ENCODE data around the gene SKAP2.

Gene SKAP2

DNA sequence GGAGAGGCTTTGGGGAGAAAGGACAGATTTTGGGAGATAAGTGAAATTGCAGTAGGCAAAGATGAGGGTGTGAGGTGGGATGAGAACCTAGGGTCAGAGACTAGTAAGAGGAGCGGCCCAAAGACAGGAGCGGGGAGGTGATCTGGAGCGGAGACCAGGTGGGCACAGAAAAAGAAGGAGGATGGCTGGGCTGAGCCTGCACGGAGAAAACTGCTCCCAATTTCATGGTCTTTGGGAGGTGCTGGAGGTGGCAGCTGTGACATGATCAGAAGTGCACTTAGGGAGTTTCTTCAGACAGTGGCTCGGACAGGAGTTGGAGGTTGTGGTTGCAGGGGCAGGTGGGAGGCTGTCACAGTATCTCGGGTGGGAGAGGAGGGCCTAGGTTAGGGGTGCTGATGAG is 232.8 kb downstream of the SKAP2 start:
- no peak for DNase-seq (ENCODE audit: extremely low read depth, low read depth)
- TF ChIP-seq CTCF (IDR thresholded peaks at IDR 0.05; ENCODE audit: low read depth, low read length): no peak

- DNase-seq (ENCODE audit: extremely low read depth, low read depth): no peak
- no peak for TF ChIP-seq CTCF (IDR thresholded peaks at IDR 0.05; ENCODE audit: low read depth, low read length)
Measured at GRCh38 chr7:26630941-26631580, 233.3 kb downstream of the SKAP2 start.

DNA sequence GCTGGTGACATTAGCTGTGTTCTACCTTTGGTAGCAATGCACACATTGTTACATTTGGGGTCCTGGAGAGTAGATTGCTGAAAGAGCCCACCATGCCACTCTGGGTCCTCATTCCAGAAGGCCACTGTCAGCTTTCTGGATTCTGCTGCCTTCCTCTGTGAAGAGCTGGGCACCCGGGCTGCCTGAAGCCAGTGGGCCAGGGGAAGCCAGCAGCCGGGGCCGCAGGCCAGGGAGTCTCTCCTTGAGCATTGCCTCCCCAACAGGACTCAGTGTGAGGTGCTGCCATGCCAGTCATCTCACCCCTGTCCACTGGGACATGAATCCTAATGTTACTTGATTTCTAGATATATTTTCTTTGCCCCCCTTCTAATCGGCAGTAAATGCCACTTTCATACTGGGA is 234.0 kb downstream of the SKAP2 start:
- no peak for TF ChIP-seq CTCF (IDR thresholded peaks at IDR 0.05; ENCODE audit: low read depth, low read length)
- DNase-seq (ENCODE audit: extremely low read depth, low read depth): no peak

DNA sequence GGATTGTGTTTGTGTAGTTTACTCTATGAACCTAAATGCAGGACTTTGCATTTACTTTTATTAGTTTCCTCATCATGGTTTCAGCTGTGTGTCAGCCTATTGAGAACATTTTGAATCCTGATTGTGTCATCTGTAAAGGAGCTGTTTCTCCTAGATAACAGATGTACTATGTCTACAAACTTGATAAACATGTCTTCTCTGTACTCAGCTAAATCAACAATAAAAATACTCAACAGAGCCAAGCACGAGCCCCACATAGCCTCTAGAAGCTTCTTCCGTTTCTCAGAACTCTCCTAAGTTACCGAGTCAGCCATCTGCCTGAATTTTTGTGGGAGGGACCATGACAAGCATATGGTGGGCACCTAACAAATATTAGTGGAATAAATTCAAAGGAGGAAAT is 234.7 kb downstream of the SKAP2 start:
- DNase-seq (ENCODE audit: extremely low read depth, low read depth): no peak
- TF ChIP-seq CTCF (IDR thresholded peaks at IDR 0.05; ENCODE audit: low read depth, low read length): no peak

DNA sequence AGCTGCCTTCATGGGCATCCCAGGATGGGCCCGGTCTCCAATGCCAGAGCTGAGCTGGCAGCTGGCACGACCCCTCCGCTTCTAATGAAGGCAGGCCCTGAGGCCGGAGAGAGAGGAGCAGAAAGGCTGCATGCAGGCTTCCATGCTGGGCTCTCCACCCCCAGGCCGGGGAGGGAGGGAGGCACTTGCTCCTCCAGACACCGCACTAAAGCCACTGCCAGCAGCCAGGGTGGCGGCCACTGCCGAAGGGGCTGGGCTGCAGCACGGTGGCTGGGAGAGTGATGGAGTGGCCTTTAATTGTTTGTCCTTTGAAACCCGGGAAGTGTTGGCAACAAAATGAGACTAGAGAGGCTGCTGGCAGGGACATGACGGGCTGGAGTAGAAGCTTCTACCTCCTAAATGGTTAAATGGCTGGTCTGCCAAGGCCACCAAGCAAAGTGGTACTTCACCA is 236.5 kb downstream of the SKAP2 start:
- no peak for DNase-seq (ENCODE audit: extremely low read depth, low read depth)
- no peak for TF ChIP-seq CTCF (IDR thresholded peaks at IDR 0.05; ENCODE audit: low read depth, low read length)

- TF ChIP-seq CTCF (IDR thresholded peaks at IDR 0.05; ENCODE audit: low read depth, low read length): no peak
- no peak for DNase-seq (ENCODE audit: extremely low read depth, low read depth)
Measured at GRCh38 chr7:26627221-26627620, 237.2 kb downstream of the SKAP2 start.

DNA sequence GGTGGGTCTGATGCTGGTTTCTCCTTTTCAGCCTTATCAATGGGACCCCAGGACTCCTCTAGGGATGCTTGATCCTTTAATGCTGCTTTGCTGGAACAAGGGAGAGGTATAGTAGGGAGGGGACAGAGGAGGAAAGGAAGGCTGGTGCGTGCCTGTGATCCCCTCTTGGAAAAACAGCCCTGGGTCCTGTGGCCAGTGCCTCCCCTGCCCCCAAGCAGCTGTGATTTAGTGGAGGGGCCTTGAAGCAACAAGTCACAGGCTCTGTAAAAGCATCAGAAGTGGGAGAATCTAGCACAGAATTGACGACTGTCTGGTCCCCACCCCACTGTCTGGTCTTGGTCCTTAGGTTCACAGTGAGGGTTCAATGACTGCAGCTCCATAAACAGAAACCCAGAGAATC is 237.7 kb downstream of the SKAP2 start:
- no peak for TF ChIP-seq CTCF (IDR thresholded peaks at IDR 0.05; ENCODE audit: low read depth, low read length)

More for the DNA sequence above, 237.7 kb downstream of the SKAP2 start:
- no peak for DNase-seq (ENCODE audit: extremely low read depth, low read depth)
